Uterus (tissue), 2 donors: ENCODE measurements around the gene WDFY4.

Experiments used
- CTCF ChIP-seq, 4 experiments: fragments of 200-600 bp in 2 of 4; fragments of 450-650 bp in 2 of 4; sonication (generic) in 2 of 4; IDR thresholded peaks; one replicate each; pipeline ENCODE4 v1.5.1; 2016 to 2019; ENCODE audit warnings: antibody characterized with exemption in 4 of 4, mild to moderate bottlenecking in 2 of 4, moderate library complexity in 1 of 4
- POLR2A ChIP-seq, 2 donors: fragments of 450-650 bp; IDR thresholded peaks; one replicate each; pipeline ENCODE4 v1.6.1; 2016; ENCODE audit warnings: antibody characterized with exemption in 2 of 2, mild to moderate bottlenecking in 1 of 2, moderate library complexity in 1 of 2

- no peak for TF ChIP-seq POLR2A (IDR thresholded peaks at IDR 0.05)
- TF ChIP-seq CTCF (IDR thresholded peaks at IDR 0.05) = no peak
Measured at GRCh38 chr10:48725708-48726107, 41.0 kb downstream of the WDFY4 start.
